GM19328 (cell line): ENCODE measurements around the gene SPAG4.
A peak's percentile ranks its signal among the peaks of the same experiment; 100 is the strongest.

ENCODE experiments used
- ATAC-seq: cut with Tn5 transposase; IDR thresholded peaks from one replicate; pipeline ENCODE4 v1.9.1; 2021; ENCODE audit warnings: mild to moderate bottlenecking, moderate library complexity; ENCODE audit not compliant: unreplicated experiment

The SPAG4 gene

GRCh38 chr20:35619196-35620095 lies 3.8 kb downstream of the SPAG4 start:
- peak; percentile 38 for ATAC-seq

GRCh38 chr20:35620818-35621559 lies 5.4 kb downstream of the SPAG4 start:
- ATAC-seq: no peak

- ATAC-seq: no peak
These were observed 5.9 kb downstream of the SPAG4 start for GRCh38 chr20:35621560-35621946.

- ATAC-seq: no peak
These were observed 10.2 kb downstream of the SPAG4 start for GRCh38 chr20:35625584-35626385.

GRCh38 chr20:35626386-35627001 lies 10.9 kb downstream of the SPAG4 start:
- no peak for ATAC-seq

- ATAC-seq: no peak
These were observed 11.5 kb downstream of the SPAG4 start for GRCh38 chr20:35627121-35627520.

- no peak for ATAC-seq
These were observed 14.0 kb downstream of the SPAG4 start for GRCh38 chr20:35629427-35630145.

- ATAC-seq: no peak
These were observed 15.0 kb downstream of the SPAG4 start for GRCh38 chr20:35630636-35631035.

- ATAC-seq: no peak
These were observed 17.0 kb downstream of the SPAG4 start for GRCh38 chr20:35632539-35633115.

GRCh38 chr20:35635652-35636051 lies 20.0 kb downstream of the SPAG4 start:
- ATAC-seq: no peak

GRCh38 chr20:35636095-35636494 lies 20.5 kb downstream of the SPAG4 start:
- ATAC-seq: no peak

- no peak for ATAC-seq
These were observed 21.6 kb downstream of the SPAG4 start for GRCh38 chr20:35637276-35637675.

- ATAC-seq: no peak
These were observed 23.1 kb downstream of the SPAG4 start for GRCh38 chr20:35638751-35639150.

- no peak for ATAC-seq
These were observed 25.1 kb downstream of the SPAG4 start for GRCh38 chr20:35640724-35641123.

GRCh38 chr20:35641743-35642142 lies 26.1 kb downstream of the SPAG4 start:
- ATAC-seq: no peak

GRCh38 chr20:35643045-35643444 lies 27.4 kb downstream of the SPAG4 start:
- no peak for ATAC-seq

- ATAC-seq: no peak
These were observed 29.2 kb downstream of the SPAG4 start for GRCh38 chr20:35644806-35645205.

- no peak for ATAC-seq
These were observed 33.2 kb downstream of the SPAG4 start for GRCh38 chr20:35648836-35649235.

GRCh38 chr20:35650632-35651031 lies 35.0 kb downstream of the SPAG4 start:
- ATAC-seq: no peak

GRCh38 chr20:35651958-35652357 lies 36.3 kb downstream of the SPAG4 start:
- ATAC-seq: no peak
